Heart left ventricle (tissue), 13 donors: ENCODE data around the gene NOXA1.

Experiments
- CTCF ChIP-seq, 12 donors: fragments of 200-600 bp; sonication (generic) in 4 of 12; IDR thresholded peaks; one replicate each; pipeline versions ENCODE4 v1.5.0 to v1.8.0; 2018 to 2022; ENCODE audit warnings: antibody characterized with exemption in 12 of 12, mild to moderate bottlenecking in 5 of 12
- POLR2A ChIP-seq, 2 donors: fragments of 450-650 bp; IDR thresholded peaks; one replicate each; pipeline ENCODE4 v1.6.1; 2017; ENCODE audit warnings: antibody characterized with exemption in 2 of 2, mild to moderate bottlenecking in 2 of 2, moderate library complexity in 2 of 2
- donor health status: ischemic (EF 13 %, LVEDD 7.1; RV severe dilation, severe dysfunction).
- donor health status: DM: no; HTN: yes; CAD: no.
- donor health status: DM: no; HTN: no; CAD: no.
- donor health status: ischemic (EF 25% LVEDD 6.9; RV normal size, moderate dysfunction).
- donor health status: ischemic (EF 25% LVEDD 5.7; RV mildly dilated, moderate dysfunction).
- donor health status: ischemic (EF 35%, LVEDD 5.7; RV mildly dilated, moderate dysfunction).
- donor health status: nonischemic (EF 11% LVEDD 7.7; RV severe dilation, severe dysfunction).
- donor health status: DM: yes; HTN: yes; CAD: no.
- donor health status: PGD.
- donor health status: ischemic (EF 29% LVEDD 5.4; RV normal size, mild dysfunction).
- donor health status: nonischemic (EF 23%, LVEDD 6.1; RV moderate dilation, normal function).

DNA sequence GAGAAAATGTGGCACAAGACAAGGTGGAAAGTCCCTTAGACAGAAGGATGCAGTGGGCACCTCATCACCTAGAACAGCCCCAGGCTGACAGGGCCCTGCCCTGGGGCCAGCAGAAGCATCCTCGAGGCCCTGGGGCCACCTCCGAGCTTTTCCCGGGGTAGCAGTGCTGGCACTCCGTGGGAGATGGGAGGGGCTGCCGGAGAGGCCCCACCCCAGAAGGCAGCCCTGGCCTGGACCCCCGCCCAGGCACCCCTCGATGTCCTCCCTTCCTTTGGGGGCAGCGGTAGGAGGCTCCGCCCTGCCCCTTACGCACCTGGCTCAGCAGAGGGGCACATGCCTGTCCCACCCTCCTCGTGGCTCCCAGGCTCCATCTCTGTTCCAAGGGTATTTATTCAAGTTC is 53.7 kb downstream of the NOXA1 start:
- TF ChIP-seq CTCF (IDR thresholded peaks at IDR 0.05), result no peak
- no peak for TF ChIP-seq POLR2A (IDR thresholded peaks at IDR 0.05)
